Vagina (tissue), 2 donors: ENCODE results near the gene CRADD.

Source experiments
- CTCF ChIP-seq, 3 experiments: fragments of 450-650 bp in 2 of 3; fragments of 200-600 bp in 1 of 3; sonication (generic) in 1 of 3; IDR thresholded peaks; one replicate each; pipeline ENCODE4 v1.5.1; 2017 to 2019; ENCODE audit warnings: antibody characterized with exemption in 3 of 3, mild to moderate bottlenecking in 2 of 3, moderate library complexity in 2 of 3
- POLR2AphosphoS5 ChIP-seq, 2 donors: sonication (generic); formaldehyde crosslinking; IDR thresholded peaks; one replicate each; pipeline ENCODE4 v1.9.0; 2017; ENCODE audit warnings: antibody characterized with exemption in 2 of 2, mild to moderate bottlenecking in 2 of 2, low read depth in 1 of 2; ENCODE audit not compliant: insufficient read depth in 1 of 2

GRCh38 chr12:93802293-93802692, 125.1 kb downstream of the CRADD start:
- TF ChIP-seq POLR2AphosphoS5 (IDR thresholded peaks at IDR 0.05; ENCODE audit: insufficient read depth in 1 of 2, low read depth in 1 of 2) (no peak), CTCF (IDR thresholded peaks at IDR 0.05) (no peak)
